ENCODE measurements around the gene ENTPD8.
"Not testable (repeated sequence)": the region's sequence is repeated elsewhere in the genome, so short reads cannot be mapped to it uniquely, and the experiment has no call there.

ENTPD8 gene

GRCh38 chr9:137389428-137389746, 51.8 kb downstream of the ENTPD8 start:
- in situ Hi-C loops (cut with HindIII; ENCODE audit: low pct_ligation_motif_present, low pct_unique_long_range_greater_than_20kb, low sequenced_read_pairs): no loop called here

GRCh38 chr9:137388589-137389427, 52.3 kb downstream of the ENTPD8 start:
- in situ Hi-C loops (cut with HindIII; ENCODE audit: low pct_ligation_motif_present, low pct_unique_long_range_greater_than_20kb, low sequenced_read_pairs): no loop called here

More at GRCh38 chr9:137389428-137389746, 51.8 kb downstream of the ENTPD8 start:
- no peak for DNase-seq

GRCh38 chr9:137387891-137388560, 53.1 kb downstream of the ENTPD8 start:
- in situ Hi-C loops (cut with HindIII; ENCODE audit: low pct_ligation_motif_present, low pct_unique_long_range_greater_than_20kb, low sequenced_read_pairs): no loop called here
- DNase-seq: no peak

More at GRCh38 chr9:137388589-137389427, 52.3 kb downstream of the ENTPD8 start:
- DNase-seq: no peak

- no peak for DNase-seq
- in situ Hi-C loops (cut with HindIII; ENCODE audit: low pct_ligation_motif_present, low pct_unique_long_range_greater_than_20kb, low sequenced_read_pairs): no loop called here
These were observed 53.9 kb downstream of the ENTPD8 start for GRCh38 chr9:137387114-137387890.

GRCh38 chr9:137386507-137387113, 54.5 kb downstream of the ENTPD8 start:
- in situ Hi-C loops (cut with HindIII; ENCODE audit: low pct_ligation_motif_present, low pct_unique_long_range_greater_than_20kb, low sequenced_read_pairs); DNase-seq: not testable (repeated sequence)

GRCh38 chr9:137385061-137385655, 56.0 kb downstream of the ENTPD8 start:
- DNase-seq: no peak
- in situ Hi-C loops (cut with HindIII; ENCODE audit: low pct_ligation_motif_present, low pct_unique_long_range_greater_than_20kb, low sequenced_read_pairs): no loop called here

Data from ACHN (cell line).